GM19193 (cell line): ENCODE results near the gene OR2V2.

Experiments
- POLR2A ChIP-seq: IDR thresholded peaks from 4 replicates; pipeline ENCODE4 v1.6.1; 2011; ENCODE audit not compliant: insufficient read depth, insufficient read length; ENCODE audit errors: extremely low read depth

Gene OR2V2

DNA sequence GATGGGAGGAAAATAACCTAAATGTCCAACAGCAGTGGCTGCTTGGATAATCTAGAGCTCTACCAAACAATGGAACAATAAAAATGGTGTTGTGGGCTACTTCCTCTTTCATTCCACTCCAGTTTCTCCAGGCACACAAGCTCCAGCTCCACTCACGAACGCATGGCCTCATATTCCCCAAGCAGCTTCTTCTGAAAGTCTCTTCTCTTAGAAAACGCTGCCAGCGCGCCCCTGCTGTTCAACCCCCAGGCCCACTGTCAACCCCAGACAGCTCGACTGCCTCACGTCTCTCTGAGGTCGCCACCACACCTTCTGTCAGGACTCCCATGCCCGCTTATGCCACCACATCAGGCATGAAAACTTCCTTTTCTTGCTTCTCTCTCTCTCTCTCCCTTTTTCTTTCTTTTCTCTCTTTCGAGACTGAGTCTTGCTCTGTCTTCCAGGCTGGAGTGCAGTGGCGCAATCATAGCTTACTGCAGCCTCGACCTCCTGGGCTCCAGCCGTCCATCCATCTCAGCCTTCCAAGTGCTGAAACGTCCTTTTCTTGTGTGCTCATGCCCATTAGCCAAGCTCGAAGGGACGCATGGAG lies 16.2 kb downstream of the OR2V2 start:
- TF ChIP-seq POLR2A, result no peak

DNA sequence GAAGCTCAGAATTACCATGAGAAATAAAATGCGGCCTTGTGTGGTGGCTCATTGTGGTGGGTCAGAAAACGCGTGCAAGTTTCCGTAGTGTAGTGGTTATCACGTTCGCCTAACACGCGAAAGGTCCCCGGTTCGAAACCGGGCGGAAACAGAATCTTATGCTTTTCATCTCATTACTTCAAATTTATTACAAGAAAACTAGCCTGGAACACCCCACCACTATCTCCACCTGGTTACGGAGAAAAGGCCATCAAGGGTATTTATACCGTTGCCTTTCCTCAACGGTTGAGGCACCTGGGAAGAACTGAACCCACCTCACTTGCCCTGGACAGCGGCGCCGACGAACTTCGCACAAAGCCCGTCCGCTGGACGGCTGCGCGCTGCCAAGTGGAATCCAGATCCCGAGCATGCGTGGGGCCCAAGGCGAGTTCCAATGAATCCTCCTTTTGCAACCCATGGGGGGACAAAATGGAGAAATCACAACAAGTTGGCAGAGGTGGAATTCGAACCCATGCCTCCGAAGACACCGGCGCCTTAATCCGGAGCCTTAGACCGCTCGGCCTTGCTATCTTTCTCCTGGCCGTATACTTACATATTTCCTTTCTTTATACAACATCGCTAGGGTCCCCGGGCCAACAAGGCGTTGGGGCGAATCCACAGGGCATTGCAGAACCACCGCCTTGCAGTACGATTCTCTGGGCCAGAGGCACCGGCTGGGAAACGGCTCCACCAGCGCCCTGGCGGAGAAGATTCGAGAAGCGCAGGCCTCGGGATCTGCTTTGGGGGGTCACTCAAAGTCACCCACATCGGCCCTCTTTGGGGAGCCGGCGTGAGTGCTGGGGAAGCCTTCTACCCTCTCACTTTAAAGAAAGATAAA lies 16.9 kb downstream of the OR2V2 start:
- no peak for TF ChIP-seq POLR2A

DNA sequence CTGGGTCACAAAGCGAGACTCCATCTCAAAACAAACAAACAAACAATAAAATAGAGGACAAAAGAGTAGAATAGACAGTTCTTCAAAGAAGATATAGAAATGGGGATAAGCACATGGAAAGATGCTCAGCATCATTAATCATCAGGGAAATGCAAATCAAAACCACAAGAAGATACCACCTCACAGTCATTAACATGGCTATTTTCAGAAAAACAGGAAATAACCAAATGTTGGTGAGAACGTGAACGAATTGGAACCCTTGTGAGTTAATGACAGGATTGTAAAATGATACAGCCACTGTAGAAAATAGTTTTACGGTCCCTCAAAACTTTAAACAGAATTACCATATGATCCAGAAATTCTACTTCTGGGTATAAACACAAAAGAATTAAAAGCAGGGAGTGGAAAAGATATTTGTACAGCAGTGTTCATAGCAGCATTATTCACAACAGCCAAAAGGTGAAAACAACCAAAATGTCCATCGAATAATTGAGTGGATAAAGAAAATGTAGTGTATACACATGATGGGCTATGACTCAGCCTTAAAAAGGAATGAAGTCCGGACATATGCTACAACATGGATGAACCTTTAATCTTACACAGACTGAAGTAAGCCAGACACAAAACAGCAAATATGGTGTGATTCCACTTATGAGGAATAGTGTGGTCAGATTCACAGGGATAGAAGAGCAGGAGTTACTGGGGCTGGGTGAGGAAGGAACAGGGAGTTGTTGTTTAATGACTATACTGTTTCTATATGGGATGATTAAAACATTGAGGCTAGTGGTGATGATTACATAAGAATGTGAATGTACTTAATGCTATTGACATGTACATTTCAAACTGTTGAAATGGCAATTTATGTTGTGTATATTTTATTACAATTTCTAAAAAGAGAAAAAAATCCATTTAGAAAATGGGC lies 19.7 kb downstream of the OR2V2 start:
- no peak for TF ChIP-seq POLR2A

DNA sequence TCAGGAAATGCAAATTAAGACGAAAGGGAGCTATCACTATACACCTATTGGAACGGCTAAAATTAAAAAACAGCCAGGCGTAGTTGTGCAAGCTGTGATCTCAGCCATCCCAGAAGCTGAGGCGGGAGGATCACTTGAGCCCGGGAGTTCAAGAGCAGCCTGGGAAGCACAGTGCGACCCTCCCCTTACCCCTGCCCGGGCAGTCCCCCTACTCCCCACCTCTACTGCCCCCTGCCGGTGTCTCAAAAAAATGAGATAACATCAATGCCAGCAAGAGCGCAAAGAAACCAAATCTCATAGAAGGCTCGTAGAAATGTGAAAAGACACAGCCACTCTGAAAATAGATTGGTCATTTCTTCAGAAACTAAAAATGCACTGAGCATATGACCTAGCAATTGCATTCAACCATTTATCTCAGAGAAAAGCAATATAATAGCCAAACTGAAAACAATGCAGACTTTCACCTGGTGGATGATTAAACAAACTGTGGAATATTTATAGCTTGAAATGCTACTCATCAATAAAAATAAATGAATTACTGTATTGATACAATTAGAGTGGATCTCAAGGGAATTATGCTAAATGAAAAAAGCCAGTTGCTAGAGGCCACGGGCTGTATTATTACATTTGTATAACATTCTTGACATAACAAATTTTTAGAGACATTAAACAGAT lies 20.6 kb downstream of the OR2V2 start:
- TF ChIP-seq POLR2A, result no peak

DNA sequence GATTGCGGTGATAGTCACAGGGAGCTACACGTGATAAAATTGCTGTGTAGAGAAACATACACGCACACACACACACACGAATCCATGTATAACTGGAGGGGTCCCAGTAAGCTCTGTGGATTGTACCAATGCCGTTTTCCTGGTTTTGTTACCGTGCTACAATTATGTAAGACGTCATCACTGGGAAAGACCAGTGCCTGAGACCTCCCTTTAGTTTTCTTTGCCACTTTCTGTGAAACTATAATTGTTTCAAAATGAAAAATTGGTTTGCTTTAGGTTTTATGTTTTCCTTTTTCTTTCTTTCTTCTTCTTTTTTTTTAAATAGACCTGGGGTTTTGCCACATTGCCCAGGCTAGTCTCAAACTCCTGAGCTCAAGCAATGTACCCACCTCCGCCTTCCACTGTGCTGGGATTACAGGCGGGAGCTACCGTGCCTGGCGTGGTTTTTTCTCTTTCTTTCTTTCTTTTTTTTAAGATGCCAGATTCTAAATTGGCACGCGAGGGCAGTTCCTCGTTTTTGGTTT lies 21.3 kb downstream of the OR2V2 start:
- no peak for TF ChIP-seq POLR2A

DNA sequence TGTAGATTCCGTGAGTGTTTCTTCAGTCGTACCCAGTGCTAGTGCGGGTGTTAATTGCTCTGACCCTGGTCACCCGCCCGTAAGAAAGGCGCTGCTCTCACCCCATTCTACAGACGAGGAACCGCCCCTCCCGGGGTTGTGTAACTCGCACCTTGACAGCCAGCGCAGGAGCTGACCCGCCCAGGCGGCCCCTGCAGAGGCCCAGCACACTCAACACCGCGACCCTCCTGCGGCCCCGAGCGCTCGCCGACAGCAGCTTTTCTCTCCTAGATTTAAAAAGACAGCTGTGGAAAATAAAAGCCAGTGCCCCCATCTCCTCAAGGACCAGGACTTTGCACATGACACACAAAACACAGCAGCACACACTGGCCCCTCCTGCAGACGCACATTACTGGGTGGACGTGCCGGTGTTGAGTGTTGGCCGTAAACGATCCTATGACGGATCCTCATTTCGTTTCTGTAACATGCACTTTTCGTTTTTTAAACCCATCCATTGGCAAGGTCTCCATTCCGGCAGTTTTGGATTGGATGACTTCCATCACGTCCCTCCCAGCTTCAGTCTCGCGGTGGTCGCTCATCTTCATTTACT lies 22.9 kb downstream of the OR2V2 start:
- no peak for TF ChIP-seq POLR2A

DNA sequence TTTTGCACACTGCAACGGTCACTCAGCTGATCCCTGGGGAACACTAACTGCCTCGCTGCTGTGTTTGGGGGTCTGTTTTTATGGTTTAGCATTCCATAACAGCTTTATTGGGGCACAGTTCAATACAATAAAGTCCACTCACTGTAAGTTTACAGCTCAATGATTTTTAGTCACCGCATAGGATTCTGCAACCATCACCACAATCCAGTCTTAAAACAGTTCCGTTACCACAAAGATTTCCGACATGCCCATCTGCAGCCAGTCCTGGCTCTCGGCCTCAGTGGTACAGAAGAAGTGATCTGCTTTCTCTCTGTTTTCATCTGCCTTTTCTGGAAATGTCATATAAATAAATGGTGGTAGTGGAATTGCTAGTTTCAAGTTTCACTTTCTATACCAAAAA lies 23.6 kb downstream of the OR2V2 start:
- no peak for TF ChIP-seq POLR2A

DNA sequence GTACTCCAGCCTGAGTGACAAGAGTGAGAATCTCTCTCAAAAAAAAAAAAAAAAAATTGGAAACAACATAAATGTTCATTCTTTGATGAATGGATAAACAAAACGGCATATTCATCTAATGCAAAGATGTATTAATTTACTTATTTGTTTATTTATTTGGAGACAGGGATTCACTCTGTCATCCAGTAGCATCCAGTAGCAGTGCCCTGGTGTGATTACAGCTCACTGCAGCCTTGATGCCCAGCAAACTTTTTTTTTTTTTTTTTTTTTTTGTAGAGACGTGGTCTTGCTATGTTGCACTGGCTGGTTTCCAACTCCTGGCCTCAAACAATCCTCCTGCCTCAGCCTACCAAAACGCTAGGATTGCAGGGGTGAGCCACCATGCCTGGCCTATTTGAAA lies 24.4 kb downstream of the OR2V2 start:
- no peak for TF ChIP-seq POLR2A

DNA sequence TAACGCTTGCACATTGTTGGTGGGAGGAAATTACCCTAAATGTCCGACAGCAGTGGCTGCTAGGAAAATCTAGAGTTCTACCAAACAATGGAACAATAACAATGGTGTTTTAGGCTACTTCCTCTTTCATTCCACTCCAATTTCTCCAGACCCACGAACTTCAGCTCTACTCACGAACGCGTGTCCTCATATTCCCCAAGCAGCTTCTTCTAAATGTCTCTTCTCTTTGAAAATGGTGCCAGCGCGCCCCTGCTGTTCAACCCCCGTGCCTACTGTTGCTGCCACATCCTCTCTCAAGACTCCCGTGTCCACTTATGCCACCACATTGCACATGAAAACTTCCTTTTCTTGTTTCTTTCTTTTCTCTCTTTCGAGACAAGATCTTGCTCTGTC lies 25.6 kb downstream of the OR2V2 start:
- no peak for TF ChIP-seq POLR2A

DNA sequence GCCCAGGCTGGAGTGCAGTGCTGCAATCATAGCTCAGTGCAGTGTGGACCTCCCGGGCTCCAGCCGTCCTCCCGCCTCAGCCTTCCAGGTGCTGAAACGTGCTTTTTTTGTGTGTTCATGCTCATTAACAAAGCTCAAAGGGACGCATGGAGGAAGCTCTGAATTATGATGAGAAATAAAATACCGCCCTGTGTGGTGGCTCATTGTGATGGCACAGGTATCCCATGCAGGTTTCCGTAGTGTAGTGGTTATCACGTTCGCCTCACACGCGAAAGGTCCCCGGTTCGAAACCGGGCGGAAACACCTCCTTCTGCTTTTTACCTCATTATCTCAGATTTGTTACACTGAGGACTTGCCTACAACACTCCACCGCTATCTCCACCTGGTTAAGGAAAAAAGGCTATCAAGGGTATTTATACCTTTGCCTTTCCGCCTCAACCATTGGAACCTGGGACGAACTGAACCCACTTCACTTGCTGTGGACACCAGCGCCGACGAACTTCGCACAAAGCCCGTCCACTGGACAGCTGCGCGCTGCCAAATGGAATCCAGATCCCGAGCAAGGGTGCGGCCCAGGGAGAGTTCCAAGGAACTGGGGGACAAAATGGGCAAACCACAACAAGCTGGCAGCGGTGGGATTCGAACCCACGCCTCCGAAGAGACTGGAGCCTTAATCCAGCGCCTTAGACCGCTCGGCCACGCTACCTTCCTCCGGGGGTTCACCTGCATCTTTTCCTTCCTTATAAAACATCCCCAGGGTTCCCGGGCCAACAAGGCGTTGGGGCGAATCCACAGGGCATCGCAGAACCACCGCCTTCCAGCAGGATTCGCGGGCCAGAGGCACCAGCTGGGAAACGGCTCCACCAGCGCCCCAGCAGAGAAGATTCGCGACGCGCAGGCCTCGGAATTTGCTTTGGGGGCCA lies 26.3 kb downstream of the OR2V2 start:
- peak; percentile 21 for TF ChIP-seq POLR2A

DNA sequence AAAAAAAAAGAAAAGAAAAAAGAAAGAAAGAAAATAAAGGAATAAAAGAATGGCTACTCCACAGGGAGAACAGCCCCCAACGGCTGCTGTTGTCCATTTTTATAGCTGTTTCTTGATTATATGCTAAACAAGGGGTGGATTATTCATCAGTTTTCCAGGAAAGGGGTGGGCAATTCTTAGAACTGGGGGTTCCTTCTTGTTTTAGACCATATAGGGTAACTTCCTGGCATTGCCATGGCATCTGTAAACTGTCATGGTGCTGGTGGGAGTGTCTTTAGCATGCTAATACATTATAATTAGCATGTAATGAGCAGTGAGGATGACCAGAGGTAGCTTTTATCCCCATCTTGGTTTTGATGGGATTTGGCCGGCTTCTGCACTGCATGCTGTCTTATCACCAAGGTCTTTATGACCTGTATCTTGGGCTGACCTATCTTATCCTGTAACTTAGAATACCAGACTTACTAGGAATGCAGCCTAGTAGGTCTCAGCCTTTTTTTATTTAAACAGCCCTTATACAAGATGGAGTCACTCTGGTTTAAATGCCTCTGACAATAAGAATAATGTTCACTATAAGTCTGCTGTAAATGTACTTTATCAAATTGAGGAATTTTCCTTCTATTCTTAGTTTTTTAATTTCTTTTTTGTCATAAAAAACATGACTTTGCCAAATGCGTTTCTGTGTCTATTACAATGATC lies 29.0 kb downstream of the OR2V2 start:
- TF ChIP-seq POLR2A, result no peak

DNA sequence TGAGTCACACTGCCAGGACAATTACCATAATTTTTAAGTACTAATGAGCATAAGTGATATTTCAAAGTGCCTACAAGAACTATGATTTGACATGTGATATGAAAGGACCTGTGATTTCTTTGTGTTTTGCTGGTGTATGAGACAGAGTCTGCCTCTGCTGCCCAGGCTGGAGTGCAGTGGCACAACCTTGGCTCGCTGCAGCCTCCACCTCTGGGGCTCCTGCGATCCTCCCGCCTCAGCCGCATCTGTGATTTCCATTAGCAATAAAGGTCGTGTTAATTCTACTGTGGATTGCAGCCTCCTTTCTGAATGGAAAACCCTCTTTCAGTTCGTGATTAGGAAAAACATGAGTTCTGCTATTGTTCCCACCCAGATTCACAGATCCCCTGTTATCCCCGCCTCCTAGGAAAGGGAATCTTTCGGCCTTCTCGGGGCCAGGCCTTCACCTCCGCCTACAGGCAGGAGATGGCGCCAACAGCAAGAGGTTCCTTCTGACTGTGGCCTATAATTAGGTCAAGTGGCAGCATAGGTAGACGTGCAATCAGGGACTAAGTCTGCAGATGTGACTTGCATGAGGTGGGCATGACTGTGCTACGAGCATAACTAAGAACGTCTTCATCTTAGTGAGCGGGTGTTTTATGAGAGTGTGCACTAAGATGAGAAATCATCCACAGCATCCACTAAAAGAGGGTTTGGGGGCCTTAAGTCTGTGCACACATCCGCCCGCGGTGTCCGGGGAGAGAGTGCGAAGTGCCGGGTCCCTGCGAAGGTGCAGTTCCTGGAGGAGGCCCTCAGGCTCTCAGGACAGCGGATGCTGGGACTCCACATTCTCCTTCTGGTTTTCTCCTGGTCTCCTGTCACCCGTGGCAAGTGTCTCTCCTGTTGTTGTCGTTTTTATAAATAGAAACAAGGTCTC lies 34.5 kb downstream of the OR2V2 start:
- TF ChIP-seq POLR2A, result no peak

DNA sequence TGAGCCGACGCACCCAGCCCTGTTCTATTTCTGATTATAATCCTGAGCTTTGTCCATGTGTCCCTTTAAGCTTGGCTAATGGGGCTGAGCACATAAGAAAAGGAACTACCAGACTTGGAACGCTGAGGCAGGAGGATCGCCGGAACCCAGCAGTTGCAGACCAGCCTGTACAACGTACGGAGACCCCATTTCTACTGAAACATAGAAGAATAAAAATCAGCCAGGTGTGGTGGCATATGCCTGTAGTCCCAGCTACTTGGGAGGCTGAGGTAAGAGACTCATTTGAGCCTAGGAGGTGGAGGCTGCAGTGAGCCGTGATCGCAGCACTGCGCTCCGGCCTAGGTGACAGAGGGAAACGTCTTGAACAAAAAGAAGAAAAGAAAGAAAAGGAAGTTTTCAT lies 35.3 kb downstream of the OR2V2 start:
- no peak for TF ChIP-seq POLR2A
